SK-N-SH treated with all-trans-retinoic acid at 6 μM for 48 hours (cell line): ENCODE results near the gene IFT52.

Source experiments
- ATAC-seq: fragments of 200-7000 bp; cut with Tn5 transposase; 3 replicates; pipeline ENCODE4 v1.9.1; 2020; ENCODE audit warnings: mild to moderate bottlenecking, moderate library complexity
- ARNTL ChIP-seq: fragments of 450-650 bp; formaldehyde crosslinking; IDR thresholded peaks from 2 replicates; pipeline ENCODE4 v1.5.0; 2020; ENCODE audit warnings: low read depth, mild to moderate bottlenecking, moderate library complexity, borderline replicate concordance
- BACH2 ChIP-seq: fragments of 250-450 bp; sonication (Bioruptor Pico); IDR thresholded peaks from 2 replicates; pipeline ENCODE4 v1.9.0; 2021; ENCODE audit warnings: mild to moderate bottlenecking, borderline replicate concordance
- CREB5 ChIP-seq: fragments of 250-450 bp; sonication (Bioruptor Pico); IDR thresholded peaks from 2 replicates; pipeline ENCODE4 v1.5.1; 2020; ENCODE audit warnings: low read depth, mild to moderate bottlenecking, moderate library complexity
- CSDC2 ChIP-seq: fragments of 250-450 bp; sonication (Bioruptor Pico); IDR thresholded peaks from 2 replicates; pipeline ENCODE4 v1.5.0; 2020; ENCODE audit warnings: mild to moderate bottlenecking, moderate library complexity
- ESRRG ChIP-seq: fragments of 250-450 bp; sonication (Bioruptor Pico); IDR thresholded peaks from 2 replicates; pipeline ENCODE4 v1.6.1; 2021; ENCODE audit warnings: mild to moderate bottlenecking
- GLIS3 ChIP-seq: fragments of 250-450 bp; sonication (Bioruptor Pico); IDR thresholded peaks from 2 replicates; pipeline ENCODE4 v1.5.0; 2020; ENCODE audit warnings: mild to moderate bottlenecking, moderate library complexity
- ISL1 ChIP-seq: fragments of 250-450 bp; sonication (Bioruptor Pico); IDR thresholded peaks from 2 replicates; pipeline ENCODE4 v2.1.2; 2022; ENCODE audit warnings: mild to moderate bottlenecking, moderate library complexity
- OSR1 ChIP-seq: fragments of 250-450 bp; sonication (Bioruptor Pico); IDR thresholded peaks from 2 replicates; pipeline ENCODE4 v1.8.0; 2022; ENCODE audit warnings: moderate library complexity, mild to moderate bottlenecking, inconsistent platforms
- PATZ1 ChIP-seq: fragments of 250-450 bp; sonication (Bioruptor Pico); IDR thresholded peaks from 2 replicates; pipeline ENCODE4 v1.8.0; 2020; ENCODE audit warnings: mild to moderate bottlenecking, moderate library complexity, borderline replicate concordance
- POU6F1 ChIP-seq: fragments of 250-450 bp; sonication (Bioruptor Pico); IDR thresholded peaks from 2 replicates; pipeline ENCODE4 v1.8.0; 2021; ENCODE audit warnings: low read depth, mild to moderate bottlenecking, moderate library complexity, borderline replicate concordance
- PPARA ChIP-seq: fragments of 250-450 bp; sonication (Bioruptor Pico); IDR thresholded peaks from 2 replicates; pipeline ENCODE4 v1.5.0; 2020; ENCODE audit warnings: mild to moderate bottlenecking, borderline replicate concordance
- RARB ChIP-seq: fragments of 250-450 bp; sonication (Bioruptor Pico); IDR thresholded peaks from 2 replicates; pipeline ENCODE4 v1.8.0; 2021; ENCODE audit warnings: mild to moderate bottlenecking, moderate library complexity
- SNAI2 ChIP-seq: fragments of 250-450 bp; sonication (Bioruptor Pico); IDR thresholded peaks from 2 replicates; pipeline ENCODE4 v1.5.0; 2020; ENCODE audit warnings: mild to moderate bottlenecking, moderate library complexity
- TCF4 ChIP-seq: fragments of 250-450 bp; sonication (Bioruptor Pico); IDR thresholded peaks from 2 replicates; pipeline ENCODE4 v1.8.0; 2021; ENCODE audit warnings: mild to moderate bottlenecking, moderate library complexity, borderline replicate concordance
- TOX ChIP-seq: fragments of 250-450 bp; sonication (Bioruptor Pico); IDR thresholded peaks from 2 replicates; pipeline ENCODE4 v1.8.0; 2021; ENCODE audit warnings: mild to moderate bottlenecking, moderate library complexity, borderline replicate concordance
- ZC3H10 ChIP-seq: fragments of 250-450 bp; sonication (Bioruptor Pico); IDR thresholded peaks from 2 replicates; pipeline ENCODE4 v1.5.1; 2021; ENCODE audit warnings: mild to moderate bottlenecking, moderate library complexity
- ZFP3 ChIP-seq: fragments of 250-450 bp; sonication (Bioruptor Pico); IDR thresholded peaks from 2 replicates; pipeline ENCODE4 v1.5.0; 2020; ENCODE audit warnings: mild to moderate bottlenecking, moderate library complexity
- ZFP30 ChIP-seq: fragments of 450-650 bp; formaldehyde crosslinking; IDR thresholded peaks from 2 replicates; pipeline ENCODE4 v1.5.0; 2022; ENCODE audit warnings: mild to moderate bottlenecking, moderate library complexity
- ZNF565 ChIP-seq: fragments of 450-650 bp; formaldehyde crosslinking; conservative IDR thresholded peaks from 2 replicates; pipeline ENCODE4 v1.5.0; 2020; ENCODE audit warnings: low read depth, mild to moderate bottlenecking, moderate library complexity
- ZNF8 ChIP-seq: fragments of 450-650 bp; formaldehyde crosslinking; IDR thresholded peaks from 2 replicates; pipeline ENCODE4 v1.5.0; 2020; ENCODE audit warnings: mild to moderate bottlenecking, moderate library complexity
- TF ChIP-seq, protein P1 (sequence below): fragments of 250-450 bp; sonication (Bioruptor Pico); IDR thresholded peaks from 2 replicates; pipeline ENCODE4 v1.5.1; 2021; ENCODE audit warnings: mild to moderate bottlenecking, moderate library complexity
- TF ChIP-seq, protein P2 (sequence below): fragments of 250-450 bp; sonication (Bioruptor Pico); IDR thresholded peaks from 2 replicates; pipeline ENCODE4 v1.5.0; 2020; ENCODE audit warnings: mild to moderate bottlenecking, moderate library complexity

The IFT52 gene

GRCh38 chr20:43681468-43681942 is 90.8 kb downstream of the IFT52 start:
- peak; percentile 51; the same call in 2 of the 3 replicates for ATAC-seq
- no peak for TF ChIP-seq TOX (CRISPR knock-in tag)
- TF ChIP-seq ZC3H10 (CRISPR knock-in tag), result no peak
- no peak for TF ChIP-seq OSR1 (CRISPR knock-in tag)
- TF ChIP-seq CSDC2 (CRISPR knock-in tag), result no peak
- TF ChIP-seq, protein P1, sequence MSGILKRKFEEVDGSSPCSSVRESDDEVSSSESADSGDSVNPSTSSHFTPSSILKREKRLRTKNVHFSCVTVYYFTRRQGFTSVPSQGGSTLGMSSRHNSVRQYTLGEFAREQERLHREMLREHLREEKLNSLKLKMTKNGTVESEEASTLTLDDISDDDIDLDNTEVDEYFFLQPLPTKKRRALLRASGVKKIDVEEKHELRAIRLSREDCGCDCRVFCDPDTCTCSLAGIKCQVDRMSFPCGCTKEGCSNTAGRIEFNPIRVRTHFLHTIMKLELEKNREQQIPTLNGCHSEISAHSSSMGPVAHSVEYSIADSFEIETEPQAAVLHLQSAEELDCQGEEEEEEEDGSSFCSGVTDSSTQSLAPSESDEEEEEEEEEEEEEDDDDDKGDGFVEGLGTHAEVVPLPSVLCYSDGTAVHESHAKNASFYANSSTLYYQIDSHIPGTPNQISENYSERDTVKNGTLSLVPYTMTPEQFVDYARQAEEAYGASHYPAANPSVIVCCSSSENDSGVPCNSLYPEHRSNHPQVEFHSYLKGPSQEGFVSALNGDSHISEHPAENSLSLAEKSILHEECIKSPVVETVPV (CRISPR knock-in tag), result no peak
- no peak for TF ChIP-seq ISL1 (CRISPR knock-in tag)
- no peak for TF ChIP-seq GLIS3
- TF ChIP-seq ZFP30 (CRISPR knock-in tag), result no peak
- TF ChIP-seq ARNTL (CRISPR knock-in tag), result no peak
- TF ChIP-seq, protein P2, sequence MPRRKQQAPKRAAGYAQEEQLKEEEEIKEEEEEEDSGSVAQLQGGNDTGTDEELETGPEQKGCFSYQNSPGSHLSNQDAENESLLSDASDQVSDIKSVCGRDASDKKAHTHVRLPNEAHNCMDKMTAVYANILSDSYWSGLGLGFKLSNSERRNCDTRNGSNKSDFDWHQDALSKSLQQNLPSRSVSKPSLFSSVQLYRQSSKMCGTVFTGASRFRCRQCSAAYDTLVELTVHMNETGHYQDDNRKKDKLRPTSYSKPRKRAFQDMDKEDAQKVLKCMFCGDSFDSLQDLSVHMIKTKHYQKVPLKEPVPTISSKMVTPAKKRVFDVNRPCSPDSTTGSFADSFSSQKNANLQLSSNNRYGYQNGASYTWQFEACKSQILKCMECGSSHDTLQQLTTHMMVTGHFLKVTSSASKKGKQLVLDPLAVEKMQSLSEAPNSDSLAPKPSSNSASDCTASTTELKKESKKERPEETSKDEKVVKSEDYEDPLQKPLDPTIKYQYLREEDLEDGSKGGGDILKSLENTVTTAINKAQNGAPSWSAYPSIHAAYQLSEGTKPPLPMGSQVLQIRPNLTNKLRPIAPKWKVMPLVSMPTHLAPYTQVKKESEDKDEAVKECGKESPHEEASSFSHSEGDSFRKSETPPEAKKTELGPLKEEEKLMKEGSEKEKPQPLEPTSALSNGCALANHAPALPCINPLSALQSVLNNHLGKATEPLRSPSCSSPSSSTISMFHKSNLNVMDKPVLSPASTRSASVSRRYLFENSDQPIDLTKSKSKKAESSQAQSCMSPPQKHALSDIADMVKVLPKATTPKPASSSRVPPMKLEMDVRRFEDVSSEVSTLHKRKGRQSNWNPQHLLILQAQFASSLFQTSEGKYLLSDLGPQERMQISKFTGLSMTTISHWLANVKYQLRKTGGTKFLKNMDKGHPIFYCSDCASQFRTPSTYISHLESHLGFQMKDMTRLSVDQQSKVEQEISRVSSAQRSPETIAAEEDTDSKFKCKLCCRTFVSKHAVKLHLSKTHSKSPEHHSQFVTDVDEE (CRISPR knock-in tag), result no peak
- TF ChIP-seq ZNF8 (CRISPR knock-in tag), result no peak
- no peak for TF ChIP-seq ZNF565 (CRISPR knock-in tag)

GRCh38 chr20:43681991-43682410 is 91.3 kb downstream of the IFT52 start:
- no peak for ATAC-seq

GRCh38 chr20:43682446-43682845 is 91.7 kb downstream of the IFT52 start:
- no peak for ATAC-seq

More at GRCh38 chr20:43681991-43682410, 91.3 kb downstream of the IFT52 start:
- TF ChIP-seq ZFP3 (CRISPR knock-in tag) (no peak), ZC3H10 (CRISPR knock-in tag) (no peak), ZNF565 (CRISPR knock-in tag) (no peak), CSDC2 (CRISPR knock-in tag) (no peak), PPARA (CRISPR knock-in tag) (no peak), ESRRG (CRISPR knock-in tag) (no peak), ISL1 (CRISPR knock-in tag) (no peak)

DNA sequence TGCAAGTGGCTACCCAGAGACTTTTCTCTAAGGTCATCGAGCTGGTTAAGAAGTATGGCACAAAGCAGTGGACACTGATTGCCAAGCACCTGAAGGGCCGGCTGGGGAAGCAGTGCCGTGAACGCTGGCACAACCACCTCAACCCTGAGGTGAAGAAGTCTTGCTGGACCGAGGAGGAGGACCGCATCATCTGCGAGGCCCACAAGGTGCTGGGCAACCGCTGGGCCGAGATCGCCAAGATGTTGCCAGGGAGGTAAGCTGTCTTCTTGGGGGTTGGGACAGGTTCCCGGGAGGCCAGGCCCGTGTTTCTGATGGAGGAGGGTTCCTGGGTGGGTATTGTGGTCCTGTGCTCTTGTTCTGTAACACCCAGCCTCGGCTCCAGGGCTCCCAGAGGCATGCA is 96.1 kb downstream of the IFT52 start:
- no peak for ATAC-seq
- no peak for TF ChIP-seq OSR1 (CRISPR knock-in tag)

More at GRCh38 chr20:43682446-43682845, 91.7 kb downstream of the IFT52 start:
- no peak for TF ChIP-seq ZFP3 (CRISPR knock-in tag)
- TF ChIP-seq ZFP30 (CRISPR knock-in tag), result no peak
- TF ChIP-seq GLIS3, result no peak
- TF ChIP-seq ESRRG (CRISPR knock-in tag), result no peak
- no peak for TF ChIP-seq PPARA (CRISPR knock-in tag)
- TF ChIP-seq POU6F1 (CRISPR knock-in tag), result no peak
- TF ChIP-seq ISL1 (CRISPR knock-in tag), result no peak
- no peak for TF ChIP-seq CSDC2 (CRISPR knock-in tag)

DNA sequence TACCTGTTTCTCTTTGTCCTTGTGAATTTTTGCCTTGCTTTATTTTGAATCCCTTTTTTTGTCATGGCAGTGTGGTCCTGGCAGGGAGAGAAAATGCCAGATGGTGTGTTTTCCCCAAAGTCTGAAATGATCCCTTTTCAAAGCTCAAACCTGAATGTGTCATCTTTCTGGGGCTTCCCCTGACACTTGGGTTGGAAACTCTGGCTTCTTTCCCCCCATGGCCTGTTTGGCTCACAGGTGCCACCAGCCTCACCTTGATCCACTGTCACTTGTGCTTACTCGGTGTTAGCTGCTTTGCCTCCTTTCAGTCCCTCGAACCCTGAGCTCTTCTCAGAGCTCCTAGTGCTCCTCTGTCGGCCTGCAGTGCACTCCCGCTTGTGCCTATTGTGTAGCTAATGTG is 98.4 kb downstream of the IFT52 start:
- no peak for ATAC-seq
- TF ChIP-seq POU6F1 (CRISPR knock-in tag), result no peak
- no peak for TF ChIP-seq SNAI2 (CRISPR knock-in tag)
- no peak for TF ChIP-seq PATZ1
- no peak for TF ChIP-seq ZC3H10 (CRISPR knock-in tag)
- no peak for TF ChIP-seq CSDC2 (CRISPR knock-in tag)
- TF ChIP-seq ESRRG (CRISPR knock-in tag), result no peak
- TF ChIP-seq ZNF565 (CRISPR knock-in tag), result no peak
- no peak for TF ChIP-seq RARB (CRISPR knock-in tag)
- no peak for TF ChIP-seq CREB5 (CRISPR knock-in tag)
- no peak for TF ChIP-seq ZNF8 (CRISPR knock-in tag)
- no peak for TF ChIP-seq ZFP30 (CRISPR knock-in tag)
- TF ChIP-seq ARNTL (CRISPR knock-in tag), result no peak
- TF ChIP-seq BACH2 (CRISPR knock-in tag), result no peak
- TF ChIP-seq OSR1 (CRISPR knock-in tag), result no peak
- TF ChIP-seq TCF4 (CRISPR knock-in tag), result no peak
- no peak for TF ChIP-seq ZFP3 (CRISPR knock-in tag)
